GM19099 (cell line): ENCODE data around the gene ZNF341.
A peak's percentile ranks its signal among the peaks of the same experiment; 100 is the strongest.

ENCODE experiments used
- POLR2A ChIP-seq: IDR thresholded peaks from 3 replicates; pipeline ENCODE4 v1.6.1; 2011; ENCODE audit warnings: low read depth; ENCODE audit not compliant: insufficient read length; ENCODE audit errors: extremely low read depth

Gene ZNF341

DNA sequence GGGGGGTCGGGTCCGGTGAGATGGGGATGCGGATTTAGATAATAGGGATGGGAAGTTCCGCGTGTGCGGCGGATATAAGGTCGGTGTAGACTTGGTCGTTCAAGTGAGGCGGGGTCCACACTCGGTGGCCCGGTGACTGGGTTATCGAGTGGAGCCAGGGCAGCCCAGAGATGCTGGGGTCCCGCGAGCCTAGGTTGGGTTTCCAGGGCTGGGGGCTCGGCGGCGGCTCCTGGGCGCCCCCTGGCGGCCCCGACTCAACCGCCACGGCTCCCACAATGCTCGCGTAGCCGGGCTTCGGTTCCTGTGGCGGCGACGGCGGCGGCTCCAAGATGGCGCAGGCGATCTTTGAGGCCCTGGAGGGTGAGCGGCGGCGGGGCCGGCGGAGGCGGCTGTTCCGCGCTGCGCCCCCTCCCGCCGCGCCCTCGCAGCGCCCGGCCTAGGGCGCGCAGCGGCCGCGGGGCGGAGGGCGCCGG lies at the start of gene ZNF341:
Gene ZNF341, plus strand, starts transcription at position 304 of the 473 bp plus-strand sequence. Its CDS starts 26 bp downstream, at position 330.
- TF ChIP-seq POLR2A = peak; percentile 11

DNA sequence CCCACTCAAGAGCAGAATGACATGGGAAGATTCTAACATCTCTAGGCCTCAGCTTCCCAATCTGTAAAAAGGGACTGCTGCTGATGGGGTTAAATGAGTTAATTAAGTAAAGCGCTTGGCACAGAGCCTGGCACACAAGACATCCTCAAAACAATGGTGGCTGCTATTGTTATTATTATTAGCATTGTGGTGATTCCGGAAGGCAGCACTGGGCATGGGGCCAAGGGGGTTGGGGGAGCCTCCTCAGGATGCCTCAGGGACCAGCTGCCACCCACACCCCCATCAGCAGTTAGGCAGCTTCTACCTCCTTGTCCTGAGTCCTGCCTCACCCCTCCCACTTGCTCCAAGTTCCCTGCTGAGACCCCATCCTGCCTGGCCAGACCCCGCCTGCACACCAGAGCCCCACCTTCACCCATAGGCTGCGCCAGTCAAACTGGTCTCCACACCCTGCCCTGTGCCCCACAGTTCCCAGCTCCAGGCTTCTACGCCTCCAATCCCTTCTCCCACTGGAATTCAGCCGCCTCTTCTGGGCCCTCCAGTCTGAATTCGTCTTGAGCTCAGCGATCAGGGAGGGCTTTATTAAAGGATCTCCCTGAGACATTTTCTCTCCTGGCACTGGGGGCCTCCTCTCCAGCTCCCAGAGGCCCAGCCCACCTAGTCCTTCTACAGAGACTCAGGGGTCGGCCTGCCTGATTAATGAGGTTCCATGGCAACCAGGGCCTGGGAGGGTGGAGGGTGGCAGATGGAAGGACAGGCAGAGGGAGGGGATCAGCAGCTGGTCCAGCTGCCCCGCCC lies 47.1 kb upstream of the ZNF341 start:
- TF ChIP-seq POLR2A = no peak

DNA sequence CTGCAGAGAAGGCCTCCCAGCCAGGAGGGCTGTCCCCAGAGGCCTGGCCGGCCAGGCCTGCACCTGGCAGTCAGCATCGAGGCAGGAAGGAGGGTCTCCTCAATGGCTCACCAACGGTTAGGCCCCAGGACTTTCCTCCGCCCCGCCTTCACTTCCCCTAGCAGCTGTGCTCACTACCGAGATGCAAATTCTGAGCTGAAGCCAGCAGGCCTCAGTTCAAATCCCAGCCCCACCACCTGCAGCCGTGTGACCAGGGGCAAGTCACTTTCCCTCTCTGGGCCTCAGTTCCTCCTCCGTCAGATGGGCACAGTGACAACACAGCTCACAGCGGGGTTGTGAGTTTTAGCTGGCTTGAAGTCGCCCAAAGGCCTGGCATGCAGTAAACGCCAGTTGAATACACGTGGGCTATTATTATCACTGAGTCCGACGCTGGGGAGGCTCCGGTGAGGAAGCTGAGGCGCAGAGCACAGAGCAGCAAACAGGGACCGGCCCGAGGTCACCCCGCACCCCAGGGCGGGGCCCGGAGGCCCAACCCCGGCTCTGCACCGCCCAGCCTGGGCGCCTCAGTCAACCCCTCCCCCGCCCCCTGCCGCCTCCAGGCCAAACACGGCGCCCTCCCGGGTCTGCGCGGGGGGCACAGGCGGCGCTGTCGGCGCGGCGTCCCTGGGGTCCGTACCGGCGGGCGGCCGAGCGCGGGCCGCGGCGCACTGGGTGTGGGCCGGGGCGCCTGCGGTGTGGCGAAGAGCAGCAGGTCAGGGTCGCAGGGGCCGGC lies 46.3 kb upstream of the ZNF341 start:
- TF ChIP-seq POLR2A = peak; percentile 52

DNA sequence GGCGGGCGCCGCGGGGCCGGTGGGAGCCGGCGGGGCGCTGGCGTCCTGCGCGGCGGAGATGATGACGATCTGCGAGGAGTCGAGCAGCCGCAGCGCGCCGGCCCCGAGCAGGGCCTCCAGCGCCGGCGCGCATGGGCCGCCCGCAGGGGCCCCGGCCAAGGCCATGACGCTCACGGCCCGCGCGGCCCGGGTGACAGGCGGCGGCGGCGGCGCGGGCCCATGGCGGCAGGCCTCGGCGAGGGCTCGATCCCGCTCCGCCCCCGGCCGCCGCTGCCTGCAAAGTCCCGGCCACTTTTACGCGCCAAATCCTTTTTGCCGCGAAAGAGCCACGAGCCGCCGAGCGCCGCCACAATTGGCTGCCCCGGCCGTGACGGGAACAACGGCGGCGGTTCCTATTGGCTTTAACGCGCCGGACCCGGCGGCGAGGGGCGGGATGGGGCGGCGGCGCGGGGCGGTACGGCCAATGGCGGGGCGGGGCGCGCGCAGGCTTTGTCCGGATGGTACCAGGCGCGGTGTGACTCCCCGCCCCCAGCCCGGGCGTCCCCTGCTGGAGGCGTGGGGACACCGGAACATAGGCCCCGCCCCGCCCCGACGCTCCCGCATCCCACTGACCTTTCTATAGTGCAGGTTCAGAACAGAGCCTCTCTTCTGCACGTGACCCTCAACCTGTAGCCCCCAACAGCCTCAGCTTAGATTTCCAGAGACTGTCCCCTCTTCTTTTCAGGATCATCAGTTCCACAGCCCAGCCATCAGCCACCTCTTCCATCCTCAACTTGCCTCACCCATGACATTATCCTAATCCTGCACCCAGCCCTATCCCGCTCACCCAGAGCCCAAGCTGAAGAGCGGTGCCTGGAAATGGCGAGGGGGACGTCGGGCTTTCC lies 45.5 kb upstream of the ZNF341 start, which contains the start of gene E2F1:
Gene E2F1, minus strand, starts transcription at position 286 of the 884 bp plus-strand sequence. Its CDS starts 121 bp downstream, at position 165.
- TF ChIP-seq POLR2A = peak; percentile 71

DNA sequence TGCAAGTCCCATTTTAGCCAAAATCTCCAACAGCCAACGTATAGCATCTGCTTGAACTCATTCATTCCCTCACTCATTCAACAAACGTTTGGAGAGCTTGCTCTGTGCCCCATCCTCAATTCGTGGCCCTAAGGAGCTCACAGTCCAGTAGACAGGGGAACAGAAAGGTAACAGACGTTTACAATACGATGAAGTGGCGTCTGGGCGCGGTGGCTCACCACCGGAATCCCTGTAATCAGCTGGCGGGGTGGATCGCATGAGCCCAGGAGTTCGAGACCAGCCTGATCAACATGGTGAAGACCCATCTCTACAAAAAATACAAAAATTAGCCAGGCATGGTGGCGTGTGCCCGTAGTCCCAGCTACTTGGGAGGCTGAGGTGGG lies 44.8 kb upstream of the ZNF341 start:
- no peak for TF ChIP-seq POLR2A

DNA sequence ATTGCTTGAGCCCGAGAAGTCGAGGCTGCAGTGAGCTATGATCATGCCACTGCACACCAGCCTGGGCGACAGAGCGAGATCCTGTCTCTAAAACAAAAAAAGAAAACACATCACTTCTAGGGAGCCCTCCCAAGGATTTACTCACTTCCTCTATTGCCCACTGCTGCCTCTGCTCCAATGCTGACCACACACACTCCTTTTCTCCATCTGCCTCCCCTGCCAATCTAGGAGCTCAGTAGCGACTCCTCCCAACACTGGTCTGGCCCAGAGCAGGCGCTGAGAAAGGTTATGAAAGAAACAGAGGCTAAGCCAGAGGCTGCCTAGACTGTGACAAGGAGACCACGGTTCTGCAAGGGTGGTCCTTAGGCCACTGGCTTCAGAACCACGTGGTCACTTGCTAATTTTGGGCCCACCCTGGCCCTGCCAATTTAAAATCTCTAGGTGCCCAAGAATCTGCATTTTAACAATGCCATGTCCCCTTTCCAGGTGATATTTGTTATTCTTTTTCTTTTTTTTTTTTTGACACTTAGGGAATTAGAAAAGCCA lies 44.4 kb upstream of the ZNF341 start:
- no peak for TF ChIP-seq POLR2A

DNA sequence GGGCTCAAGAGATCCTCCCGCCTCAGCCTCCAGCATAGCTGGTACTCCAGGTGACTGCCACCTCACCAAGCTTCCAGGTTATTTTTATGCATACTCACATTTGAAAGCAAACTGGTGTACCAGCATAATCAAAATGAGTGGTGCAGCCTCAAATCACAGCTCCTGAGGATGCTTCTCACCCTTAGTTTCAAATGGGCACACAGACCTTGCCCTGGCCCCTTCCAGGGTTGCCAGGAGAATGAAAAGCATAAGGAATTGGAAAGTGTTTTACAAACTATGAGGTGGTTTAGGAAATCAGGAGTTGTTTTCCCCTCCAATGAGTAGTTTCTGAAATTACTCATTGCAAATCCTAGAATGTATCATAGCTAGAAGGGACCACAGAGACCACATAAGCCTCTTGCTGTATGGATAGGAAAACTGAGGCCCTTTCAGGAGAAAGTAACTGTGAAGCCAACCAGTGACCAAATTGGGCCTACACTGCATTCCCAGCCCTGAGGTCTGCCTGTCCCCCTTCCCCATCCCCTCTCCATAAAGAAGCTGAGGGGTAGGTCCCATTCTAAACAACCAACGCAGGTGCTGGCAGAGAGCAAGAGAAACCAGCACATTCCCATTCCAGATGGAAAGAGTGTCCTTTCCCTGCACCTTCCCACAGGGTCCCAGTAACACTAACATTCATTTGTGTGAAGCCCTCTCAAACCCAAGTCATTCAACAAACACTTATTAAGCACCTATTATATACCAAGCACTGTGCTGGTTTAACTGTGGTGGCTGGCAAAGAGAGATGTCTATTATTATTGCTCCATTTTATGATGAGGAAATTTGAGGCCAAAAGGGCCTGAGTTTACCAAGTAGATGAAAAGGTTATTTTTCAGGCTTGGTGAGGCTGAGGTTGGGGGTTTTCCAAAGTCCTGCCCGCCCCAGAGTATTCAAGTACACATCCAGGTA lies 43.5 kb upstream of the ZNF341 start:
- TF ChIP-seq POLR2A = no peak

DNA sequence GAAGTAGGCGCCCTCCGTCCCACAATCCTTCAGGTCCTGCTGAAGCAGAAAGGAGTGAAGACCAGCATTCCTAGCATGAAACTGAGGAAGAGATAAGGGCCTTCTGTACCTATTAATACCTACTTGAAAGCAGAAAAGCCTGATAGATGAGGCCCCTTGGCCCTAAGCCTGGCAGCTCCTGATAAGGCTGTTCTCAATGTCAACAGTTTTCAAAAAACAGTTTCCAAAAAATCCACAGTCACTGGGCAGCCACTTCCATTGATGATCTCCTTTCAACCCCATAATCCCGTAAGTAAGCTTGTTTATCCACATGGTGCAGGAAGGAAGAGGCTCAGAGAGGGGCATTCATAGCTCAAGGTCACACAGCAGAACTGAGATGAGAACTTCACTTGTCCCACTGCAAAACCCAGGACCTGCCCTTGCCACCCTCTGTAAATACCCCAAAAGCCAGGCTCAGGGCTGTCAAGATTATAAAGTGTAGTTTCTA lies 42.8 kb upstream of the ZNF341 start:
- TF ChIP-seq POLR2A = no peak

DNA sequence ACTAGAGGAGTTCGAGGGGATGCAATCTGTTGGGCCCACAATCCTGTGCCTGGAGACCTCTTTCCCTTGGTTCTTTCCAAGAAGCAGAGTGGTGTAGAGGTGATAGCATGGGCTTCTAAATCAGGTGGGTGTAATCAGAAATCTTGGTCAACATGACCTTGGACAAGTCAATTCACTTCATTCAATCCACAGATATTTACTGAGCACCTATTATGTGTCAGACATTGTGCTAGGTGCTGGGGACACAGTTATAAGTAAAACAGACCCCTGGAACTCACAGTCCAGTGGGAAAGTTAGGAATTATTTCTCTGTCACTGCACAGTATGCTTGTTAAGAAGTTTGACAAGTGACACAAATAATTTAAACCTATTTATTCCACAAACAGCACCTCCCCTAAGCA lies 42.3 kb upstream of the ZNF341 start:
- TF ChIP-seq POLR2A = no peak

DNA sequence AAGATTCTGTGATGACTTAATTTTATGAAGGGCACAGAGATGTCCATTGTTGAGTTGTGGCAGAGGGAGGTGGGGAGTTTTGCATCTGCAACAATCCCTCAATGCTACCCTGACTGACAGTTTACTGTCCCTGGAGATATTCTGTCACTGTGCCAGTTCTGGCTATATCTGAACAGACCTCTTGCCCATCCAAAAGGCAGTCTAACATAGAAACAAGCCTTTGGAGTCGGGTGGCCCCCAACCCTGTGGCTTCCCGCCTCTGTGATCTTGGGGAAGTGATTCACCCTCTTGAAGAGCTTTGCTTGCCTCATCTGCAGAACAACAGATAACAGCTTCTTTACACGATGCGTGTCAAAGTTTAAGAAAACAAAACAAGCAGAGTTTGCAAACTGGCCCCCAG lies 41.8 kb upstream of the ZNF341 start:
- no peak for TF ChIP-seq POLR2A

DNA sequence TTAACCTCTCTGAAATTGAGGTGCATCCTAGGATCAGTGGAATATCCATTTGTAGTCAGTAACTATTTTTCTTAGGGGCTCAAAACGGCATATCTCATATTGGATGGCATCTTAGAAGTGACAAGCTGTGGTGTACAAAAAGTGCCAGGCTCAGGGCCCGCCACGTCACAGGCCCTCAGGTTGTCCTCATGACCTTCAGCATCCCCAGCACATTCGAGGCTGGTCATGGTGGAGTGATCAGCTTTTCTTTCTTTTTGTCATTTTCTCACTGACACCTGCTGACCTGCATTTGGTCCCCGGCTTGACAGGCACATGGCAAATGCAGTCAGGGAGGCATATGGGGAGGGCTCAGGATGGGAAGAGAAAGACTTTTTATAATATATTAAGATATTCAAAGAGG lies 38.5 kb upstream of the ZNF341 start:
- TF ChIP-seq POLR2A = no peak

DNA sequence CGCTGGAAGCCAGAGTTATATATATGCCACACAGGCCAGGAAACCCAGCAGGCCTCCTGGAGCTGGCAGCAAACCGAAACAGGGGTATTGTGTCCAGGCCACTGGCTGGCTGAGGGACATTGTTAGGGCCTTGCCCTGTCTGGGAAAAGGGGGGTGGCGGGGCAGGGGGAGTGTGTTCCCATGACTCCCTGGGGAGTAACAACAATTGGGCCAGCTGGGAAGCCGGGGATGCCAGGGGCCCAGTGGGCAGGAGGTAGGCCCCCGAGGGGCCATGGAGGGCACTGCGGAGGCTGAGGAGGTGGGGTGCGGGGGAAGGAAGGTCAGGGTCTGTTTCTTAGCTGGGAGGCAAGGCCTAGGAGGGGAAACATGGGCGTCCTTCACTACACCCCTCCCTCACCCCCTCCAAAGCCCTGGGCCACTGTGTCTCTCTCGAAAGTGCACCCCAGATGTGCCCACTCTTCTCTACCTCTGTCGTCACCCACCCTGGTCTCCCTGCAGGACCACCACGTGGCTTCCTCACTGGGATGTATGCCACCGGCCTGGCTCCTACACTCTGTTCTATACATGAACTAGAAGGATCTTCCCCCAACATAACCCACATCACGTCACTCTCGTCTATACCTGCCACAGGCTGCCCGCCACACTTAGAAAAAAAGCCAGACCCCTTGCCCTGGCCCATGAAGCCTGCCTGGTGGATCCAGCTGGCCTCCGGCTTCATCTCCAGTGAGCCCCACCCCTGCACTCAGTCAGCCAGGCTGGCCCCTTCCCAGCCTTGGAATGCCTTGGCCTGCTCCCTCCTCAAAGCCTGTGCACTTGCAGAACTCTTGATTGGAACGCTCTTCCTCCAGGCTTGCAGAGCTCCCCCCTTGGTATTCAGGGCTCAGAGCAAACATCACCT lies 37.8 kb upstream of the ZNF341 start:
- no peak for TF ChIP-seq POLR2A
